Measurements from ENCODE around the gene RAP1GDS1. TPM values are rescaled to one million over a fixed set of nuclear protein-coding genes. Genes with fewer than 3 reads are reported as not detected.

RAP1GDS1 gene
- polyA plus RNA-seq, 3 donors: 23.6 to 37.9 (median 37.8) TPM

DNA sequence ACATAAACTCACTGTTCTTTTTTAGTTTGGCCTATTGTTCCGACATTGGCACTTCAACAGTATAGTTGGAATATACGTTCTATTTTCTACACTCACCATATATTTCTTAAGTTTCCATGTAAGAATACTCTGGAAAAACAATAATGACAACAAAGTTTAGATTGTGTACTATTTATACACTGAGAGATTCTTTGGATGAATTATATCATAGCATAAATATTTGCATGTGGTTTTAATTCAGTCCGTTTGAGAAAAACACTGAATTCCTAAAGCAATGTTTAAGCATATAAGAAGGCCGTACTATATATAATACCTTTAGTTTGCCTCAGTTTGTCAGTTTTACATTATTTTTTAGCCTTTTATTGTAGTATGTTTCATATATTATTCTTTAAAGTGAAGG lies 82.4 kb downstream of the RAP1GDS1 start:
- intact Hi-C loops (cut with micrococcal nuclease): no loop called here
- H3K27me3 Mint-ChIP-seq (ENCODE audit: low read depth in 3 of 3): peaks cover 0 to 2% (median 0%) of the 10 kb centered on the region in 3 donors
- Histone ChIP-seq H3K4me1 (ENCODE audit: control insufficient read depth in 1 of 2, insufficient read depth in 2 of 2, low read length in 2 of 2) (no peaks in the 10 kb centered on the region), H3K9me3 (replicated peaks in 1 of 2; ENCODE audit: control insufficient read depth in 1 of 2, insufficient read depth in 1 of 2, low read length in 2 of 2) (no peaks in the 10 kb centered on the region), H3K27me3 (ENCODE audit: control insufficient read depth in 2 of 2, insufficient read depth in 2 of 2, low read length in 2 of 2) (no peaks in the 10 kb centered on the region), H3K79me2 (ENCODE audit: insufficient read depth, low read length) (no peaks in the 10 kb centered on the region), H3K9ac (ENCODE audit: insufficient read depth, low read length, poor library complexity, severe bottlenecking) (no peak overlapping the region), H4K20me1 (ENCODE audit: insufficient read depth, low read length) (no peaks in the 10 kb centered on the region), H3K36me3 (replicated peaks in 1 of 2; ENCODE audit: control insufficient read depth in 1 of 2, insufficient read depth in 2 of 2, low read length in 2 of 2) (peaks cover 14 to 29% of the 10 kb centered on the region in 2 donors), H3K27ac (ENCODE audit: low read depth in 1 of 2, low read length in 2 of 2) (no peak overlapping the region), H3K4me2 (replicated peaks; ENCODE audit: extremely low read depth, low read length, poor library complexity, severe bottlenecking) (no peak overlapping the region), H3K4me3 (replicated peaks in 1 of 3; ENCODE audit: low read depth in 2 of 3, low read length in 3 of 3) (no peak overlapping the region), H2AFZ (ENCODE audit: insufficient read depth, low read depth, low read length, poor library complexity, severe bottlenecking) (no peak overlapping the region)
- no CpG with 5 or more reads among the region's 4 CpGs for WGBS (ENCODE audit: insufficient coverage)
- no peaks in the 10 kb centered on the region for H3K4me1 Mint-ChIP-seq
- no peak overlapping the region for H3K4me3 Mint-ChIP-seq
- peaks cover 21 to 28% of the 10 kb centered on the region in 2 donors for H3K36me3 Mint-ChIP-seq
- no peak for DNase-seq
- TF ChIP-seq, protein P1, sequence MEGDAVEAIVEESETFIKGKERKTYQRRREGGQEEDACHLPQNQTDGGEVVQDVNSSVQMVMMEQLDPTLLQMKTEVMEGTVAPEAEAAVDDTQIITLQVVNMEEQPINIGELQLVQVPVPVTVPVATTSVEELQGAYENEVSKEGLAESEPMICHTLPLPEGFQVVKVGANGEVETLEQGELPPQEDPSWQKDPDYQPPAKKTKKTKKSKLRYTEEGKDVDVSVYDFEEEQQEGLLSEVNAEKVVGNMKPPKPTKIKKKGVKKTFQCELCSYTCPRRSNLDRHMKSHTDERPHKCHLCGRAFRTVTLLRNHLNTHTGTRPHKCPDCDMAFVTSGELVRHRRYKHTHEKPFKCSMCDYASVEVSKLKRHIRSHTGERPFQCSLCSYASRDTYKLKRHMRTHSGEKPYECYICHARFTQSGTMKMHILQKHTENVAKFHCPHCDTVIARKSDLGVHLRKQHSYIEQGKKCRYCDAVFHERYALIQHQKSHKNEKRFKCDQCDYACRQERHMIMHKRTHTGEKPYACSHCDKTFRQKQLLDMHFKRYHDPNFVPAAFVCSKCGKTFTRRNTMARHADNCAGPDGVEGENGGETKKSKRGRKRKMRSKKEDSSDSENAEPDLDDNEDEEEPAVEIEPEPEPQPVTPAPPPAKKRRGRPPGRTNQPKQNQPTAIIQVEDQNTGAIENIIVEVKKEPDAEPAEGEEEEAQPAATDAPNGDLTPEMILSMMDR (IDR thresholded peaks at IDR 0.05): no peak
- H3K9me3 Mint-ChIP-seq: peaks cover 1 to 7% (median 4%) of the 10 kb centered on the region in 7 donors
- no peak overlapping the region for H3K27ac Mint-ChIP-seq

DNA sequence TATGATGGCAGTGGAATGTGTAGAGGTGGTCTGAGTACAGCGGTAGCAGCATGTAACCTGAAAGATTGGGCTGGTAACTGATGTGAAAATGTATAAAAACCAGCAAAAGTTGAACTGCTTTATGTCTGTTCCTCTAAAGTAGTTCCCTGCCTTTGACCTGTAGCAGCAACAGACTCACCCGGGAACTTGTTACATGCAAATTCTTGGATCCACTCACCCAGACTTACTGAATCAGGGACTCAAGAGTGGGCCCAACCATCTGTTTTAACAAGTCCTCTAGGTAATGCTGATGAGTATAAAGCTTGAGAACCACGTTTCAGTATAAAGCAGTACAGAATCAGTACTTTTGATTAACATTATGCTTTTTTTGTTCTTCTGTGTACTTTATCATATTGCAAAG lies 84.7 kb downstream of the RAP1GDS1 start:
- intact Hi-C loops (cut with micrococcal nuclease): no loop called here
- no peak overlapping the region for H3K4me3 Mint-ChIP-seq
- Histone ChIP-seq H3K4me1 (ENCODE audit: control insufficient read depth in 1 of 2, insufficient read depth in 2 of 2, low read length in 2 of 2) (no peaks in the 10 kb centered on the region), H3K4me2 (replicated peaks; ENCODE audit: extremely low read depth, low read length, poor library complexity, severe bottlenecking) (no peak overlapping the region), H2AFZ (ENCODE audit: insufficient read depth, low read depth, low read length, poor library complexity, severe bottlenecking) (no peak overlapping the region), H3K27ac (ENCODE audit: low read depth in 1 of 2, low read length in 2 of 2) (no peak overlapping the region), H4K20me1 (ENCODE audit: insufficient read depth, low read length) (peaks cover 3% of the 10 kb centered on the region), H3K27me3 (ENCODE audit: control insufficient read depth in 2 of 2, insufficient read depth in 2 of 2, low read length in 2 of 2) (no peaks in the 10 kb centered on the region), H3K9ac (ENCODE audit: insufficient read depth, low read length, poor library complexity, severe bottlenecking) (no peak overlapping the region), H3K79me2 (ENCODE audit: insufficient read depth, low read length) (no peaks in the 10 kb centered on the region), H3K9me3 (replicated peaks in 1 of 2; ENCODE audit: control insufficient read depth in 1 of 2, insufficient read depth in 1 of 2, low read length in 2 of 2) (no peaks in the 10 kb centered on the region), H3K36me3 (replicated peaks in 1 of 2; ENCODE audit: control insufficient read depth in 1 of 2, insufficient read depth in 2 of 2, low read length in 2 of 2) (peaks cover 14 to 29% of the 10 kb centered on the region in 2 donors), H3K4me3 (replicated peaks in 1 of 3; ENCODE audit: low read depth in 2 of 3, low read length in 3 of 3) (no peak overlapping the region)
- H3K4me1 Mint-ChIP-seq: no peaks in the 10 kb centered on the region
- H3K27ac Mint-ChIP-seq: no peak overlapping the region
- WGBS (ENCODE audit: insufficient coverage): 100% methylated on average over 1 of the region's 3 CpGs
- H3K9me3 Mint-ChIP-seq: peaks cover 0 to 10% (median 8%) of the 10 kb centered on the region in 7 donors
- TF ChIP-seq, protein P1 (IDR thresholded peaks at IDR 0.05): no peak
- DNase-seq: no peak
- peaks cover 0 to 2% (median 0%) of the 10 kb centered on the region in 3 donors for H3K27me3 Mint-ChIP-seq (ENCODE audit: low read depth in 3 of 3)
- H3K36me3 Mint-ChIP-seq: peaks cover 23 to 26% of the 10 kb centered on the region in 2 donors

Measured in CD14-positive monocyte (primary cell).